Posterior vena cava (tissue), 2 donors: Measurements from ENCODE around the gene RAB28. TPM values are rescaled to one million over a fixed set of nuclear protein-coding genes. Genes with fewer than 3 reads are reported as not detected.
A peak's percentile ranks its signal among the peaks of the same experiment; 100 is the strongest.

Experiments used
- DNase-seq: peaks from one replicate; pipeline ENCODE4 v3.0.0-alpha.2; 2020; ENCODE audit warnings: low spot score
- intact Hi-C, 2 donors: fragments of 100-400 bp; cut with DNase I; formaldehyde crosslinking; loops; one replicate each; pipeline versions ENCODE4 v1.14.1 to v1.14.2; 2022 to 2023
- total RNA-seq, 2 donors: library from RNA; stranded (reverse); fragmentation: NEBNext Ultra II Directional; extraction: Animal tissue kit (Norgen Biotek cat#: 25700); gene quantifications; one replicate each; pipeline ENCODE4 v1.2.1, GENCODE V29; 2021
- donor health status: DM: yes; HTN: yes; CAD: no.
- donor health status: DM: yes; HTN: yes; CAD: no.

The RAB28 gene
- total RNA-seq, 2 donors from 2014 or later, result 13.9 TPM

GRCh38 chr4:13515268-13515667, 31.1 kb upstream of the RAB28 start:
- DNase-seq, result no peak
- intact Hi-C loops, result no loop called here

GRCh38 chr4:13514722-13515121, 30.6 kb upstream of the RAB28 start:
- no peak for DNase-seq
- intact Hi-C loops, result no loop called here

GRCh38 chr4:13511101-13511500, 27.0 kb upstream of the RAB28 start:
- DNase-seq, result no peak
- intact Hi-C loops, result no loop called here

- DNase-seq, result no peak
- intact Hi-C loops, result no loop called here
These were observed 25.3 kb upstream of the RAB28 start for GRCh38 chr4:13509442-13509841.

- DNase-seq, result no peak
- intact Hi-C loops, result no loop called here
These were observed 20.2 kb upstream of the RAB28 start for GRCh38 chr4:13504374-13504773.

GRCh38 chr4:13498469-13498868, 14.3 kb upstream of the RAB28 start:
- intact Hi-C loops, result no loop called here
- no peak for DNase-seq

- intact Hi-C loops, result no loop called here
- no peak for DNase-seq
These were observed 12.5 kb upstream of the RAB28 start for GRCh38 chr4:13496605-13497004.

- DNase-seq, result no peak
- intact Hi-C loops, result no loop called here
These were observed 11.6 kb upstream of the RAB28 start for GRCh38 chr4:13495753-13496152.

- DNase-seq, result no peak
- intact Hi-C loops, result no loop called here
These were observed 9.7 kb upstream of the RAB28 start for GRCh38 chr4:13493793-13494192.

- intact Hi-C loops, result no loop called here
- no peak for DNase-seq
These were observed 8.6 kb upstream of the RAB28 start for GRCh38 chr4:13492747-13493146.

- intact Hi-C loops, result no loop called here
- no peak for DNase-seq
These were observed 645 bp upstream of the RAB28 start for GRCh38 chr4:13484749-13485221.

- peak; percentile 86 for DNase-seq
- intact Hi-C loops, result no loop called here
These were observed 395 bp downstream of the RAB28 start for GRCh38 chr4:13483768-13484121.

GRCh38 chr4:13483136-13483767, 888 bp downstream of the RAB28 start:
- intact Hi-C loops, result no loop called here
- no peak for DNase-seq

- no peak for DNase-seq
These were observed 2.6 kb downstream of the RAB28 start for GRCh38 chr4:13481569-13481968.

GRCh38 chr4:13478707-13479106, 5.4 kb downstream of the RAB28 start:
- DNase-seq, result no peak
- intact Hi-C loops, result no loop called here

More at GRCh38 chr4:13481569-13481968, 2.6 kb downstream of the RAB28 start:
- intact Hi-C loops, result no loop called here

GRCh38 chr4:13478131-13478530, 6.0 kb downstream of the RAB28 start:
- intact Hi-C loops, result no loop called here
- no peak for DNase-seq

- intact Hi-C loops, result no loop called here
- DNase-seq, result no peak
These were observed 7.2 kb downstream of the RAB28 start for GRCh38 chr4:13476915-13477314.

GRCh38 chr4:13476152-13476551, 8.0 kb downstream of the RAB28 start:
- DNase-seq, result no peak
- intact Hi-C loops, result no loop called here

GRCh38 chr4:13471400-13471799, 12.7 kb downstream of the RAB28 start:
- intact Hi-C loops, result no loop called here
- no peak for DNase-seq

- DNase-seq, result no peak
- intact Hi-C loops, result no loop called here
These were observed 13.8 kb downstream of the RAB28 start for GRCh38 chr4:13470379-13470778.

GRCh38 chr4:13464973-13465372, 19.2 kb downstream of the RAB28 start:
- DNase-seq, result no peak
- intact Hi-C loops, result no loop called here

- intact Hi-C loops, result no loop called here
These were observed 19.6 kb downstream of the RAB28 start for GRCh38 chr4:13464543-13464942.

More at GRCh38 chr4:13464543-13464942, 19.6 kb downstream of the RAB28 start:
- DNase-seq, result no peak
